Measurements from ENCODE around the gene MAPKAPK5.

The MAPKAPK5 gene

GRCh38 chr12:111858778-111859177, 16.8 kb downstream of the MAPKAPK5 start:
- Histone ChIP-seq H3K9me3 (ENCODE audit: control insufficient read depth in 1 of 2, low read length in 2 of 2) (no peaks in the 10 kb centered on the region), H3K4me3 (ENCODE audit: low read depth in 1 of 2, low read length in 2 of 2) (no peak overlapping the region), H3K36me3 (ENCODE audit: control insufficient read depth in 1 of 2, insufficient read depth in 2 of 2, low read length in 2 of 2) (no peaks in the 10 kb centered on the region), H3K27ac (ENCODE audit: low read length) (no peak overlapping the region), H3K27me3 (ENCODE audit: low read depth, low read length) (no peaks in the 10 kb centered on the region), H3K4me1 (ENCODE audit: control insufficient read depth in 1 of 2, insufficient read depth in 2 of 2, low read length in 2 of 2) (no peaks in the 10 kb centered on the region)

- H3K4me3 ChIP-seq (ENCODE audit: low read depth in 1 of 2, low read length in 2 of 2): no peak overlapping the region
- peaks cover 32 to 37% of the 10 kb centered on the region in 2 donors for H3K36me3 ChIP-seq (ENCODE audit: control insufficient read depth in 1 of 2, insufficient read depth in 2 of 2, low read length in 2 of 2)
- no peaks in the 10 kb centered on the region for H3K27me3 ChIP-seq (ENCODE audit: low read depth, low read length)
- no peaks in the 10 kb centered on the region for H3K9me3 ChIP-seq (ENCODE audit: control insufficient read depth in 1 of 2, low read length in 2 of 2)
- no peak overlapping the region for H3K27ac ChIP-seq (ENCODE audit: low read length)
- no peaks in the 10 kb centered on the region for H3K4me1 ChIP-seq (ENCODE audit: control insufficient read depth in 1 of 2, insufficient read depth in 2 of 2, low read length in 2 of 2)
Observed at GRCh38 chr12:111864913-111865312, 22.9 kb downstream of the MAPKAPK5 start.

GRCh38 chr12:111867531-111867930, 25.5 kb downstream of the MAPKAPK5 start:
- Histone ChIP-seq H3K27ac (ENCODE audit: low read length) (no peak overlapping the region), H3K4me3 (ENCODE audit: low read depth in 1 of 2, low read length in 2 of 2) (no peak overlapping the region), H3K9me3 (ENCODE audit: control insufficient read depth in 1 of 2, low read length in 2 of 2) (peaks cover 0 to 2% of the 10 kb centered on the region in 2 donors), H3K27me3 (ENCODE audit: low read depth, low read length) (no peaks in the 10 kb centered on the region), H3K4me1 (ENCODE audit: control insufficient read depth in 1 of 2, insufficient read depth in 2 of 2, low read length in 2 of 2) (no peaks in the 10 kb centered on the region), H3K36me3 (ENCODE audit: control insufficient read depth in 1 of 2, insufficient read depth in 2 of 2, low read length in 2 of 2) (peaks cover 54 to 62% of the 10 kb centered on the region in 2 donors)

- H3K4me3 ChIP-seq (ENCODE audit: low read depth in 1 of 2, low read length in 2 of 2): no peak overlapping the region
- no peaks in the 10 kb centered on the region for H3K4me1 ChIP-seq (ENCODE audit: control insufficient read depth in 1 of 2, insufficient read depth in 2 of 2, low read length in 2 of 2)
- H3K27me3 ChIP-seq (ENCODE audit: low read depth, low read length): no peaks in the 10 kb centered on the region
- peaks cover 0 to 2% of the 10 kb centered on the region in 2 donors for H3K9me3 ChIP-seq (ENCODE audit: control insufficient read depth in 1 of 2, low read length in 2 of 2)
- no peak overlapping the region for H3K27ac ChIP-seq (ENCODE audit: low read length)
- H3K36me3 ChIP-seq (ENCODE audit: control insufficient read depth in 1 of 2, insufficient read depth in 2 of 2, low read length in 2 of 2): peaks cover 60 to 76% of the 10 kb centered on the region in 2 donors
Observed at GRCh38 chr12:111868676-111869588, 26.9 kb downstream of the MAPKAPK5 start.

GRCh38 chr12:111869671-111870070, 27.6 kb downstream of the MAPKAPK5 start:
- Histone ChIP-seq H3K36me3 (ENCODE audit: control insufficient read depth in 1 of 2, insufficient read depth in 2 of 2, low read length in 2 of 2) (peaks cover 60 to 78% of the 10 kb centered on the region in 2 donors), H3K9me3 (ENCODE audit: control insufficient read depth in 1 of 2, low read length in 2 of 2) (peaks cover 0 to 2% of the 10 kb centered on the region in 2 donors), H3K27ac (ENCODE audit: low read length) (no peak overlapping the region), H3K4me3 (ENCODE audit: low read depth in 1 of 2, low read length in 2 of 2) (no peak overlapping the region), H3K4me1 (ENCODE audit: control insufficient read depth in 1 of 2, insufficient read depth in 2 of 2, low read length in 2 of 2) (no peaks in the 10 kb centered on the region), H3K27me3 (ENCODE audit: low read depth, low read length) (no peaks in the 10 kb centered on the region)

GRCh38 chr12:111870216-111870615, 28.2 kb downstream of the MAPKAPK5 start:
- H3K4me3 ChIP-seq (ENCODE audit: low read depth in 1 of 2, low read length in 2 of 2): no peak overlapping the region
- H3K4me1 ChIP-seq (ENCODE audit: control insufficient read depth in 1 of 2, insufficient read depth in 2 of 2, low read length in 2 of 2): no peaks in the 10 kb centered on the region
- H3K27ac ChIP-seq (ENCODE audit: low read length): no peak overlapping the region
- peaks cover 60 to 78% of the 10 kb centered on the region in 2 donors for H3K36me3 ChIP-seq (ENCODE audit: control insufficient read depth in 1 of 2, insufficient read depth in 2 of 2, low read length in 2 of 2)
- peaks cover 0 to 2% of the 10 kb centered on the region in 2 donors for H3K9me3 ChIP-seq (ENCODE audit: control insufficient read depth in 1 of 2, low read length in 2 of 2)
- H3K27me3 ChIP-seq (ENCODE audit: low read depth, low read length): no peaks in the 10 kb centered on the region

- peaks cover 0 to 2% of the 10 kb centered on the region in 2 donors for H3K9me3 ChIP-seq (ENCODE audit: control insufficient read depth in 1 of 2, low read length in 2 of 2)
- peaks cover 63 to 82% of the 10 kb centered on the region in 2 donors for H3K36me3 ChIP-seq (ENCODE audit: control insufficient read depth in 1 of 2, insufficient read depth in 2 of 2, low read length in 2 of 2)
Observed at GRCh38 chr12:111870706-111871105, 28.7 kb downstream of the MAPKAPK5 start.

GRCh38 chr12:111873113-111873512, 31.1 kb downstream of the MAPKAPK5 start:
- H3K4me3 ChIP-seq (ENCODE audit: low read depth in 1 of 2, low read length in 2 of 2): no peak overlapping the region
- H3K4me1 ChIP-seq (ENCODE audit: control insufficient read depth in 1 of 2, insufficient read depth in 2 of 2, low read length in 2 of 2): no peaks in the 10 kb centered on the region
- peaks cover 45 to 59% of the 10 kb centered on the region in 2 donors for H3K36me3 ChIP-seq (ENCODE audit: control insufficient read depth in 1 of 2, insufficient read depth in 2 of 2, low read length in 2 of 2)
- H3K9me3 ChIP-seq (ENCODE audit: control insufficient read depth in 1 of 2, low read length in 2 of 2): peaks cover 0 to 2% of the 10 kb centered on the region in 2 donors
- no peak overlapping the region for H3K27ac ChIP-seq (ENCODE audit: low read length)
- H3K27me3 ChIP-seq (ENCODE audit: low read depth, low read length): no peaks in the 10 kb centered on the region

More at GRCh38 chr12:111870706-111871105, 28.7 kb downstream of the MAPKAPK5 start:
- H3K27ac ChIP-seq (ENCODE audit: low read length): no peak overlapping the region
- no peaks in the 10 kb centered on the region for H3K27me3 ChIP-seq (ENCODE audit: low read depth, low read length)
- no peak overlapping the region for H3K4me3 ChIP-seq (ENCODE audit: low read depth in 1 of 2, low read length in 2 of 2)
- H3K4me1 ChIP-seq (ENCODE audit: control insufficient read depth in 1 of 2, insufficient read depth in 2 of 2, low read length in 2 of 2): no peaks in the 10 kb centered on the region

- Histone ChIP-seq H3K9me3 (ENCODE audit: control insufficient read depth in 1 of 2, low read length in 2 of 2) (no peaks in the 10 kb centered on the region), H3K36me3 (ENCODE audit: control insufficient read depth in 1 of 2, insufficient read depth in 2 of 2, low read length in 2 of 2) (peaks cover 55 to 62% of the 10 kb centered on the region in 2 donors), H3K27ac (ENCODE audit: low read length) (no peak overlapping the region), H3K27me3 (ENCODE audit: low read depth, low read length) (no peaks in the 10 kb centered on the region), H3K4me1 (ENCODE audit: control insufficient read depth in 1 of 2, insufficient read depth in 2 of 2, low read length in 2 of 2) (no peaks in the 10 kb centered on the region), H3K4me3 (ENCODE audit: low read depth in 1 of 2, low read length in 2 of 2) (no peak overlapping the region)
Observed at GRCh38 chr12:111881716-111882115, 39.7 kb downstream of the MAPKAPK5 start.

- Histone ChIP-seq H3K27ac (ENCODE audit: low read length) (no peak overlapping the region), H3K27me3 (ENCODE audit: low read depth, low read length) (no peaks in the 10 kb centered on the region), H3K9me3 (ENCODE audit: control insufficient read depth in 1 of 2, low read length in 2 of 2) (no peaks in the 10 kb centered on the region), H3K4me1 (ENCODE audit: control insufficient read depth in 1 of 2, insufficient read depth in 2 of 2, low read length in 2 of 2) (no peaks in the 10 kb centered on the region), H3K36me3 (ENCODE audit: control insufficient read depth in 1 of 2, insufficient read depth in 2 of 2, low read length in 2 of 2) (peaks cover 58 to 76% of the 10 kb centered on the region in 2 donors), H3K4me3 (ENCODE audit: low read depth in 1 of 2, low read length in 2 of 2) (no peak overlapping the region)
Observed at GRCh38 chr12:111886662-111887545, 44.9 kb downstream of the MAPKAPK5 start.

Measured in muscle layer of duodenum (tissue), 2 donors.